ENCODE measurements around the gene WNT7B.

Gene WNT7B

GRCh38 chr22:45915841-45916240 is 61.1 kb downstream of the WNT7B start:
- peaks cover 3% of the 10 kb centered on the region for H3K4me1 ChIP-seq (ENCODE audit: insufficient read depth, insufficient read length)
- H3K27me3 ChIP-seq (ENCODE audit: insufficient read depth, insufficient read length): no peaks in the 10 kb centered on the region
- DNase-seq (ENCODE audit: low read depth, low spot score): no peak

DNA sequence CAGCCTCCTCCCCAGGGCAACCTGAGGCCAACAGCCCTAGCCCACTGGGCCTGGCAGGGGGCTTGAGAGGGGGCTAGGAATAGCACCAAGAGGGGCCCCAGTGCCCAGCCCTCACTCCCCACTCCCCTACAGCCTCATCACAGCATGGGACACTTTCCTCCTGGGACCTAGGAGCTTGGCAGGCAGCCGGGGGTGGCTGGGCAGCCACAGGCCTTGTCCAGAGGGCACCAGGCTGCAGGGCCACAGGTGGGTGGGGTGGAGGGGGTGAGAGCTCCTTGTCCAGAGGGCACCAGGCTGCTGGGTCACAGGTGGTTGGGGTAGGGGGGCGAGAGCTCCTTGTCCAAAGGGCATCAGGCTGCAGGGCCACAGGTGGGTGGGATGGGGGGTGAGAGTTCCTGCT is 61.8 kb downstream of the WNT7B start:
- DNase-seq (ENCODE audit: low read depth, low spot score): no peak
- no peak for TF ChIP-seq ZNF274 (IDR thresholded peaks at IDR 0.05; ENCODE audit: low read depth, low read length)
- no peak for TF ChIP-seq SUZ12 (IDR thresholded peaks at IDR 0.05; ENCODE audit: extremely low read depth, insufficient read depth, insufficient read length)
- no peak for TF ChIP-seq YY1 (IDR thresholded peaks at IDR 0.05; ENCODE audit: insufficient read depth, insufficient read length)

More at GRCh38 chr22:45915841-45916240, 61.1 kb downstream of the WNT7B start:
- H3K9ac ChIP-seq (ENCODE audit: insufficient read length, low read depth): no peak overlapping the region
- H3K9me3 ChIP-seq (ENCODE audit: insufficient read depth, low read length): peaks cover 13% of the 10 kb centered on the region; the same call in 1 of the 2 replicates
- H3K36me3 ChIP-seq (ENCODE audit: insufficient read depth, insufficient read length, low read length): no peaks in the 10 kb centered on the region
- no peak for TF ChIP-seq SUZ12 (IDR thresholded peaks at IDR 0.05; ENCODE audit: extremely low read depth, insufficient read depth, insufficient read length)
- no peak for TF ChIP-seq ZNF274 (IDR thresholded peaks at IDR 0.05; ENCODE audit: low read depth, low read length)
- TF ChIP-seq YY1 (IDR thresholded peaks at IDR 0.05; ENCODE audit: insufficient read depth, insufficient read length): no peak
- no peak overlapping the region for H3K4me3 ChIP-seq (ENCODE audit: insufficient read length, low read depth)

GRCh38 chr22:45914309-45914708 is 62.7 kb downstream of the WNT7B start:
- H3K9me3 ChIP-seq (ENCODE audit: insufficient read depth, low read length): peaks cover 13% of the 10 kb centered on the region; the same call in 1 of the 2 replicates
- no peak overlapping the region for H3K9ac ChIP-seq (ENCODE audit: insufficient read length, low read depth)
- no peak overlapping the region for H3K4me3 ChIP-seq (ENCODE audit: insufficient read length, low read depth)
- no peak for TF ChIP-seq SUZ12 (IDR thresholded peaks at IDR 0.05; ENCODE audit: extremely low read depth, insufficient read depth, insufficient read length)
- TF ChIP-seq YY1 (IDR thresholded peaks at IDR 0.05; ENCODE audit: insufficient read depth, insufficient read length): no peak
- TF ChIP-seq ZNF274 (IDR thresholded peaks at IDR 0.05; ENCODE audit: low read depth, low read length): no peak
- peaks cover 2% of the 10 kb centered on the region for H3K4me1 ChIP-seq (ENCODE audit: insufficient read depth, insufficient read length)
- no peaks in the 10 kb centered on the region for H3K27me3 ChIP-seq (ENCODE audit: insufficient read depth, insufficient read length)
- H3K36me3 ChIP-seq (ENCODE audit: insufficient read depth, insufficient read length, low read length): no peaks in the 10 kb centered on the region
- DNase-seq (ENCODE audit: low read depth, low spot score): no peak

More for the DNA sequence above, 61.8 kb downstream of the WNT7B start:
- no peaks in the 10 kb centered on the region for H3K36me3 ChIP-seq (ENCODE audit: insufficient read depth, insufficient read length, low read length)
- H3K4me1 ChIP-seq (ENCODE audit: insufficient read depth, insufficient read length): peaks cover 2% of the 10 kb centered on the region
- no peak overlapping the region for H3K4me3 ChIP-seq (ENCODE audit: insufficient read length, low read depth)
- H3K9me3 ChIP-seq (ENCODE audit: insufficient read depth, low read length): peaks cover 13% of the 10 kb centered on the region; the same call in 1 of the 2 replicates
- no peaks in the 10 kb centered on the region for H3K27me3 ChIP-seq (ENCODE audit: insufficient read depth, insufficient read length)
- no peak overlapping the region for H3K9ac ChIP-seq (ENCODE audit: insufficient read length, low read depth)

GRCh38 chr22:45912910-45913309 is 64.1 kb downstream of the WNT7B start:
- Histone ChIP-seq H3K36me3 (ENCODE audit: insufficient read depth, insufficient read length, low read length) (no peaks in the 10 kb centered on the region), H3K4me1 (ENCODE audit: insufficient read depth, insufficient read length) (peaks cover 2% of the 10 kb centered on the region), H3K9me3 (ENCODE audit: insufficient read depth, low read length) (peaks cover 13% of the 10 kb centered on the region; the same call in 1 of the 2 replicates), H3K4me3 (ENCODE audit: insufficient read length, low read depth) (no peak overlapping the region), H3K9ac (ENCODE audit: insufficient read length, low read depth) (no peak overlapping the region), H3K27me3 (ENCODE audit: insufficient read depth, insufficient read length) (no peaks in the 10 kb centered on the region)
- TF ChIP-seq ZNF274 (IDR thresholded peaks at IDR 0.05; ENCODE audit: low read depth, low read length) (no peak), SUZ12 (IDR thresholded peaks at IDR 0.05; ENCODE audit: extremely low read depth, insufficient read depth, insufficient read length) (no peak), YY1 (IDR thresholded peaks at IDR 0.05; ENCODE audit: insufficient read depth, insufficient read length) (no peak)
- DNase-seq (ENCODE audit: low read depth, low spot score): no peak

- DNase-seq (ENCODE audit: low read depth, low spot score): no peak
- TF ChIP-seq YY1 (IDR thresholded peaks at IDR 0.05; ENCODE audit: insufficient read depth, insufficient read length) (no peak), SUZ12 (IDR thresholded peaks at IDR 0.05; ENCODE audit: extremely low read depth, insufficient read depth, insufficient read length) (no peak), ZNF274 (IDR thresholded peaks at IDR 0.05; ENCODE audit: low read depth, low read length) (no peak)
- H3K9ac ChIP-seq (ENCODE audit: insufficient read length, low read depth): no peak overlapping the region
Measured at GRCh38 chr22:45911601-45912271, 65.2 kb downstream of the WNT7B start.

GRCh38 chr22:45910928-45911467 is 66.0 kb downstream of the WNT7B start:
- Histone ChIP-seq H3K36me3 (ENCODE audit: insufficient read depth, insufficient read length, low read length) (no peaks in the 10 kb centered on the region), H3K9ac (ENCODE audit: insufficient read length, low read depth) (no peak overlapping the region), H3K27me3 (ENCODE audit: insufficient read depth, insufficient read length) (no peaks in the 10 kb centered on the region), H3K4me1 (ENCODE audit: insufficient read depth, insufficient read length) (peaks cover 7% of the 10 kb centered on the region), H3K4me3 (ENCODE audit: insufficient read length, low read depth) (no peak overlapping the region), H3K9me3 (ENCODE audit: insufficient read depth, low read length) (peaks cover 13% of the 10 kb centered on the region; the same call in 1 of the 2 replicates)
- no peak for DNase-seq (ENCODE audit: low read depth, low spot score)
- TF ChIP-seq SUZ12 (IDR thresholded peaks at IDR 0.05; ENCODE audit: extremely low read depth, insufficient read depth, insufficient read length) (no peak), ZNF274 (IDR thresholded peaks at IDR 0.05; ENCODE audit: low read depth, low read length) (no peak), YY1 (IDR thresholded peaks at IDR 0.05; ENCODE audit: insufficient read depth, insufficient read length) (no peak)

More at GRCh38 chr22:45911601-45912271, 65.2 kb downstream of the WNT7B start:
- no peaks in the 10 kb centered on the region for H3K27me3 ChIP-seq (ENCODE audit: insufficient read depth, insufficient read length)
- peaks cover 13% of the 10 kb centered on the region; the same call in 1 of the 2 replicates for H3K9me3 ChIP-seq (ENCODE audit: insufficient read depth, low read length)
- no peaks in the 10 kb centered on the region for H3K36me3 ChIP-seq (ENCODE audit: insufficient read depth, insufficient read length, low read length)
- no peak overlapping the region for H3K4me3 ChIP-seq (ENCODE audit: insufficient read length, low read depth)
- peaks cover 2% of the 10 kb centered on the region for H3K4me1 ChIP-seq (ENCODE audit: insufficient read depth, insufficient read length)

DNA sequence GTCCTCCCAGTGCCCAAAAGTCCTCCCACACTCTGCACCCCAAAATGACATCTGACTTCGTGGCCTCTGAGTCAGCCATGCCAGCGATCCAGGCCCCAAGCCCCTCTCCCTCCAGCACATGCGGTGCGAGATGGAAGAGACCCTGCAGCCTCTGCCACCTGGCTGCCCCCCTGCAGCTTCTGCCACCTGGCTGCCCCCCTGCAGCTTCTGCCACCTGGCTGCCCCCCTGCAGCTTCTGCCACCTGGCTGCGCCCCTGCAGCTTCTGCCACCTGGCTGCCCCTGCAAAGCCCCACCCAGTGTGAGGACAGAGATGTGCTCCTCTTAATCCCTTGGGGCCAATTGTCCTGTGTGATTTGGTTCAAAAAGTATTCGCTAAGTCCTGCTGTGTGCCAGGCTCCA is 68.0 kb downstream of the WNT7B start:
- peaks cover 2% of the 10 kb centered on the region; the same call in 1 of the 2 replicates for H3K9me3 ChIP-seq (ENCODE audit: insufficient read depth, low read length)
- H3K36me3 ChIP-seq (ENCODE audit: insufficient read depth, insufficient read length, low read length): no peaks in the 10 kb centered on the region
- H3K27me3 ChIP-seq (ENCODE audit: insufficient read depth, insufficient read length): no peaks in the 10 kb centered on the region
- no peak for DNase-seq (ENCODE audit: low read depth, low spot score)
- no peak overlapping the region for H3K9ac ChIP-seq (ENCODE audit: insufficient read length, low read depth)
- H3K4me3 ChIP-seq (ENCODE audit: insufficient read length, low read depth): no peak overlapping the region
- TF ChIP-seq SUZ12 (IDR thresholded peaks at IDR 0.05; ENCODE audit: extremely low read depth, insufficient read depth, insufficient read length): no peak
- TF ChIP-seq ZNF274 (IDR thresholded peaks at IDR 0.05; ENCODE audit: low read depth, low read length): no peak
- no peak for TF ChIP-seq YY1 (IDR thresholded peaks at IDR 0.05; ENCODE audit: insufficient read depth, insufficient read length)
- peaks cover 9% of the 10 kb centered on the region for H3K4me1 ChIP-seq (ENCODE audit: insufficient read depth, insufficient read length)

All from NT2/D1 (cell line).